ENCODE measurements around the gene C6orf52. TPM values are rescaled to one million over a fixed set of nuclear protein-coding genes. Genes with fewer than 3 reads are reported as not detected.

Gene C6orf52
- total and polyA plus RNA-seq, 9 of the 15 experiments (the other 6 are each of a cell fraction or from before 2014, with no cell fraction given): 6.7 to 37.0 (median 11.1) TPM

DNA sequence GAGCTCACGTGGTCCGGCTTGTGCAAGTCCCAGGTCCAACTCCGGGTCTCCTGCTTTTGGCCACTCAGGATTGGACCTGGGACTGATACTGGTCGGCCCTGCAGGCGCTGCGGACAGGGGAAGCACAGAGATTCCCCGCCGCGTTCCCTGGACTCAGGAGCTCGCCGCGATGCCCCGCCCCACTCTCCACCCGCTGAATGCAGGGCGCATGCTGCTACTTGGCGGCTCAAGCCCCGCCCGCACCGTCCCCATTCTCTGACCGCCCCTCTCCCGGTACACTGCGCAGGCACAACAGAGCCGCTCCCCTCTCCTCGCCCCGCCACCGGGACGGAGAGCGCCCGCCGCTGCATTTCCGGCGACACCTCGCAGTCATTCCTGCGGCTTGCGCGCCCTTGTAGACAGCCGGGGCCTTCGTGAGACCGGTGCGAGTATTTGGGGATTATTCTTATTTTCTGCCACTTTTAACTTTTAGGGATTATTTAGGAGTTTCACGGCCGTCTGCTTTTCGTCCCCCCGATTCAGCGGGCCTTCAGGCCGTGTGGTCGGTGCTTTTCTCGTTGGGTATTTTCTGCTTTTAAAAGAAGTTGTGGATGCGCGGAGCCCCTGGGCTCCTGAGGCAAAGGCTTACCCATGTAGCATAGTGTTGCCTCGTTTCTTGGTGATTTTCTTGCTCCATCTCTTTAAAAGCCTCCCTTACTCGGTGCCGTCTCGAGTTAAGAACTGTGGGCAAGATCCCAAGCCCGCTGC lies 28.6 kb upstream of the C6orf52 start, which contains the start of gene TMEM14C (continued):
- TF ChIP-seq, protein P1, sequence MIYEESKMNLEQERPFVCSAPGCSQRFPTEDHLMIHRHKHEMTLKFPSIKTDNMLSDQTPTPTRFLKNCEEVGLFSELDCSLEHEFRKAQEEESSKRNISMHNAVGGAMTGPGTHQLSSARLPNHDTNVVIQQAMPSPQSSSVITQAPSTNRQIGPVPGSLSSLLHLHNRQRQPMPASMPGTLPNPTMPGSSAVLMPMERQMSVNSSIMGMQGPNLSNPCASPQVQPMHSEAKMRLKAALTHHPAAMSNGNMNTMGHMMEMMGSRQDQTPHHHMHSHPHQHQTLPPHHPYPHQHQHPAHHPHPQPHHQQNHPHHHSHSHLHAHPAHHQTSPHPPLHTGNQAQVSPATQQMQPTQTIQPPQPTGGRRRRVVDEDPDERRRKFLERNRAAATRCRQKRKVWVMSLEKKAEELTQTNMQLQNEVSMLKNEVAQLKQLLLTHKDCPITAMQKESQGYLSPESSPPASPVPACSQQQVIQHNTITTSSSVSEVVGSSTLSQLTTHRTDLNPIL (CRISPR knock-in tag; IDR thresholded peaks at IDR 0.05): no peak
- TF ChIP-seq KDM1A (IDR thresholded peaks at IDR 0.05): no peak
- TF ChIP-seq, protein P2, sequence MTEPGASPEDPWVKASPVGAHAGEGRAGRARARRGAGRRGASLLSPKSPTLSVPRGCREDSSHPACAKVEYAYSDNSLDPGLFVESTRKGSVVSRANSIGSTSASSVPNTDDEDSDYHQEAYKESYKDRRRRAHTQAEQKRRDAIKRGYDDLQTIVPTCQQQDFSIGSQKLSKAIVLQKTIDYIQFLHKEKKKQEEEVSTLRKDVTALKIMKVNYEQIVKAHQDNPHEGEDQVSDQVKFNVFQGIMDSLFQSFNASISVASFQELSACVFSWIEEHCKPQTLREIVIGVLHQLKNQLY (CRISPR knock-in tag; conservative IDR thresholded peaks at IDR 0.05): no peak
- TF ChIP-seq PTTG1 (tag; IDR thresholded peaks at IDR 0.05; ENCODE audit: low read depth): no peak
- TF ChIP-seq CCNT2 (IDR thresholded peaks at IDR 0.05; ENCODE audit: borderline replicate concordance, extremely low read depth, insufficient read length, low read depth, low read length): peak; percentile 76
- TF ChIP-seq HDGF (IDR thresholded peaks at IDR 0.05): no peak
- peak; percentile 47; the same call in 1 of the 2 replicates for TF ChIP-seq NCOR1 (IDR thresholded peaks at IDR 0.05)
- peak; percentile 97 for TF ChIP-seq POLR2G (IDR thresholded peaks at IDR 0.05; ENCODE audit: low read depth, low read length)
- TF ChIP-seq, protein P3, sequence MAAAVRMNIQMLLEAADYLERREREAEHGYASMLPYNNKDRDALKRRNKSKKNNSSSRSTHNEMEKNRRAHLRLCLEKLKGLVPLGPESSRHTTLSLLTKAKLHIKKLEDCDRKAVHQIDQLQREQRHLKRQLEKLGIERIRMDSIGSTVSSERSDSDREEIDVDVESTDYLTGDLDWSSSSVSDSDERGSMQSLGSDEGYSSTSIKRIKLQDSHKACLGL (CRISPR knock-in tag; IDR thresholded peaks at IDR 0.05; ENCODE audit: borderline replicate concordance, poor library complexity, severe bottlenecking): peak; percentile 35
- peak; percentile 80; the same call in 1 of the 2 replicates for TF ChIP-seq ZBED1 (IDR thresholded peaks at IDR 0.05)
- peak in 1 of 2 experiments; percentile 81; a peak in 2 of 4 replicates for TF ChIP-seq SRF (CRISPR knock-in tag; IDR thresholded peaks at IDR 0.05)
- peak; percentile 89 for TF ChIP-seq CXXC5 (CRISPR knock-in tag; IDR thresholded peaks at IDR 0.05)
- no peak for TF ChIP-seq ZNF444 (CRISPR knock-in tag; IDR thresholded peaks at IDR 0.05)
- peak; percentile 65 for TF ChIP-seq RBBP5 (IDR thresholded peaks at IDR 0.05; ENCODE audit: borderline replicate concordance, insufficient read depth, low read length, poor library complexity, severe bottlenecking)
- no peak for TF ChIP-seq ETV6 (IDR thresholded peaks at IDR 0.05; ENCODE audit: borderline replicate concordance in 1 of 2, low read depth in 2 of 2, low read length in 1 of 2)
- no peak for TF ChIP-seq ETV6 (CRISPR knock-in tag; IDR thresholded peaks at IDR 0.05; ENCODE audit: borderline replicate concordance)
- TF ChIP-seq, protein P4, sequence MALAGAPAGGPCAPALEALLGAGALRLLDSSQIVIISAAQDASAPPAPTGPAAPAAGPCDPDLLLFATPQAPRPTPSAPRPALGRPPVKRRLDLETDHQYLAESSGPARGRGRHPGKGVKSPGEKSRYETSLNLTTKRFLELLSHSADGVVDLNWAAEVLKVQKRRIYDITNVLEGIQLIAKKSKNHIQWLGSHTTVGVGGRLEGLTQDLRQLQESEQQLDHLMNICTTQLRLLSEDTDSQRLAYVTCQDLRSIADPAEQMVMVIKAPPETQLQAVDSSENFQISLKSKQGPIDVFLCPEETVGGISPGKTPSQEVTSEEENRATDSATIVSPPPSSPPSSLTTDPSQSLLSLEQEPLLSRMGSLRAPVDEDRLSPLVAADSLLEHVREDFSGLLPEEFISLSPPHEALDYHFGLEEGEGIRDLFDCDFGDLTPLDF (CRISPR knock-in tag; IDR thresholded peaks at IDR 0.05): 0 out of 2 replicates have a peak, but pooled peaks have one; percentile 51
